ENCODE results near the gene THAP3. TPM values are rescaled to one million over a fixed set of nuclear protein-coding genes. Genes with fewer than 3 reads are reported as not detected.

Gene THAP3
- total and polyA plus RNA-seq, 2 experiments from 2014 or later, result 15.1 to 23.8 TPM

DNA sequence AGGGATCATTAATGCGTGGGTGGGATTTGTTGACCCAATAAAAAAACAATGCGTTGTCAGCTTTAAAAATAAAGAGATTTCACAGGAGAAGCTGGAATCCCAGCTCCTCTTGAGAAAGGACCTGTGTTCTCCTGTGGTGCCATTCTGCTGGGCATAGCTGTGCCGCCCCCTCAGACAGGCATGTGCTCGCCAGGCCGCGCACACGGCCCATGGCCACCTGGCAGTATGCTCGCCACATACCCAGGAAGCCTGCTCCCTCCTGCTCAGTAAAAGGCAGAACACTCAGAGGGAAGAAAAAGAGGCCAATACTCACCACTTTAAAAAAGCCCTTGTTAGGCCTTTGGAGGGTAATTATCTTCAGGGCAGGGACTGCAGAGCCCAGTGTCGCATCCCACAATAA is 13.1 kb downstream of the THAP3 start (continued):
- TF ChIP-seq NANOG (IDR thresholded peaks at IDR 0.05; ENCODE audit: borderline replicate concordance) (no peak), POLR2AphosphoS5 (IDR thresholded peaks at IDR 0.05; ENCODE audit: low read depth) (no peak), ZNF331 (CRISPR knock-in tag; IDR thresholded peaks at IDR 0.05; ENCODE audit: low read depth) (no peak)
- TF ChIP-seq, protein P1, sequence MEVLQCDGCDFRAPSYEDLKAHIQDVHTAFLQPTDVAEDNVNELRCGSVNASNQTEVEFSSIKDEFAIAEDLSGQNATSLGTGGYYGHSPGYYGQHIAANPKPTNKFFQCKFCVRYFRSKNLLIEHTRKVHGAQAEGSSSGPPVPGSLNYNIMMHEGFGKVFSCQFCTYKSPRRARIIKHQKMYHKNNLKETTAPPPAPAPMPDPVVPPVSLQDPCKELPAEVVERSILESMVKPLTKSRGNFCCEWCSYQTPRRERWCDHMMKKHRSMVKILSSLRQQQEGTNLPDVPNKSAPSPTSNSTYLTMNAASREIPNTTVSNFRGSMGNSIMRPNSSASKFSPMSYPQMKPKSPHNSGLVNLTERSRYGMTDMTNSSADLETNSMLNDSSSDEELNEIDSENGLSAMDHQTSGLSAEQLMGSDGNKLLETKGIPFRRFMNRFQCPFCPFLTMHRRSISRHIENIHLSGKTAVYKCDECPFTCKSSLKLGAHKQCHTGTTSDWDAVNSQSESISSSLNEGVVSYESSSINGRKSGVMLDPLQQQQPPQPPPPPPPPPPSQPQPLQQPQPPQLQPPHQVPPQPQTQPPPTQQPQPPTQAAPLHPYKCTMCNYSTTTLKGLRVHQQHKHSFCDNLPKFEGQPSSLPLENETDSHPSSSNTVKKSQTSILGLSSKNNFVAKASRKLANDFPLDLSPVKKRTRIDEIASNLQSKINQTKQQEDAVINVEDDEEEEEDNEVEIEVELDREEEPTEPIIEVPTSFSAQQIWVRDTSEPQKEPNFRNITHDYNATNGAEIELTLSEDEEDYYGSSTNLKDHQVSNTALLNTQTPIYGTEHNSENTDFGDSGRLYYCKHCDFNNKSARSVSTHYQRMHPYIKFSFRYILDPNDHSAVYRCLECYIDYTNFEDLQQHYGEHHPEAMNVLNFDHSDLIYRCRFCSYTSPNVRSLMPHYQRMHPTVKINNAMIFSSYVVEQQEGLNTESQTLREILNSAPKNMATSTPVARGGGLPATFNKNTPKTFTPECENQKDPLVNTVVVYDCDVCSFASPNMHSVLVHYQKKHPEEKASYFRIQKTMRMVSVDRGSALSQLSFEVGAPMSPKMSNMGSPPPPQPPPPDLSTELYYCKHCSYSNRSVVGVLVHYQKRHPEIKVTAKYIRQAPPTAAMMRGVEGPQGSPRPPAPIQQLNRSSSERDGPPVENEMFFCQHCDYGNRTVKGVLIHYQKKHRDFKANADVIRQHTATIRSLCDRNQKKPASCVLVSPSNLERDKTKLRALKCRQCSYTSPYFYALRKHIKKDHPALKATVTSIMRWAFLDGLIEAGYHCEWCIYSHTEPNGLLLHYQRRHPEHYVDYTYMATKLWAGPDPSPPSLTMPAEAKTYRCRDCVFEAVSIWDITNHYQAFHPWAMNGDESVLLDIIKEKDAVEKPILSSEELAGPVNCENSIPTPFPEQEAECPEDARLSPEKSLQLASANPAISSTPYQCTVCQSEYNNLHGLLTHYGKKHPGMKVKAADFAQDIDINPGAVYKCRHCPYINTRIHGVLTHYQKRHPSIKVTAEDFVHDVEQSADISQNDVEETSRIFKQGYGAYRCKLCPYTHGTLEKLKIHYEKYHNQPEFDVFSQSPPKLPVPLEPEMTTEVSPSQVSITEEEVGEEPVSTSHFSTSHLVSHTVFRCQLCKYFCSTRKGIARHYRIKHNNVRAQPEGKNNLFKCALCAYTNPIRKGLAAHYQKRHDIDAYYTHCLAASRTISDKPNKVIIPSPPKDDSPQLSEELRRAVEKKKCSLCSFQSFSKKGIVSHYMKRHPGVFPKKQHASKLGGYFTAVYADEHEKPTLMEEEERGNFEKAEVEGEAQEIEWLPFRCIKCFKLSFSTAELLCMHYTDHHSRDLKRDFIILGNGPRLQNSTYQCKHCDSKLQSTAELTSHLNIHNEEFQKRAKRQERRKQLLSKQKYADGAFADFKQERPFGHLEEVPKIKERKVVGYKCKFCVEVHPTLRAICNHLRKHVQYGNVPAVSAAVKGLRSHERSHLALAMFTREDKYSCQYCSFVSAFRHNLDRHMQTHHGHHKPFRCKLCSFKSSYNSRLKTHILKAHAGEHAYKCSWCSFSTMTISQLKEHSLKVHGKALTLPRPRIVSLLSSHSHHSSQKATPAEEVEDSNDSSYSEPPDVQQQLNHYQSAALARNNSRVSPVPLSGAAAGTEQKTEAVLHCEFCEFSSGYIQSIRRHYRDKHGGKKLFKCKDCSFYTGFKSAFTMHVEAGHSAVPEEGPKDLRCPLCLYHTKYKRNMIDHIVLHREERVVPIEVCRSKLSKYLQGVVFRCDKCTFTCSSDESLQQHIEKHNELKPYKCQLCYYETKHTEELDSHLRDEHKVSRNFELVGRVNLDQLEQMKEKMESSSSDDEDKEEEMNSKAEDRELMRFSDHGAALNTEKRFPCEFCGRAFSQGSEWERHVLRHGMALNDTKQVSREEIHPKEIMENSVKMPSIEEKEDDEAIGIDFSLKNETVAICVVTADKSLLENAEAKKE (CRISPR knock-in tag; IDR thresholded peaks at IDR 0.05), result no peak

DNA sequence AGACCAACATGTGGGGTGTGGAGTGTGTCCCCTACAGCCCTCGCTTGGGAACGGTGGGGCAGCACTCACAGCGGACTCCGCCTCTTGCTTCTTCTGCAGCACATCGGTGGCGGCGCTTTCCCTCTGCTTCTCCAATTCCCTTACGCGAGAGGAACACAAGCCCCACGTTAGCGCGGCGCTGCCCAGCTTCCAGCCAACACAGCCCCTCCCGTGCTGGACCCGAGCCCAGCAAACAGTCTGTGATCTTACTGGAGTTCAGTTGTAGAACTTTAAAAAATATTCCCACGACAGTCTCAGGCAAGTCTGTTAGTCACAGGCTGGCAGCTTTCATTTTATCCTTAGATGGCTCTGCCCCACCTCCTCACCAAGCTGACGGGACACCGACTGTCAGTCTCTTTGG is 13.6 kb downstream of the THAP3 start:
- no peak overlapping the region for H3K4me3 ChIP-seq
- TF ChIP-seq, protein P1 (CRISPR knock-in tag; IDR thresholded peaks at IDR 0.05), result no peak
- TF ChIP-seq, protein P2, sequence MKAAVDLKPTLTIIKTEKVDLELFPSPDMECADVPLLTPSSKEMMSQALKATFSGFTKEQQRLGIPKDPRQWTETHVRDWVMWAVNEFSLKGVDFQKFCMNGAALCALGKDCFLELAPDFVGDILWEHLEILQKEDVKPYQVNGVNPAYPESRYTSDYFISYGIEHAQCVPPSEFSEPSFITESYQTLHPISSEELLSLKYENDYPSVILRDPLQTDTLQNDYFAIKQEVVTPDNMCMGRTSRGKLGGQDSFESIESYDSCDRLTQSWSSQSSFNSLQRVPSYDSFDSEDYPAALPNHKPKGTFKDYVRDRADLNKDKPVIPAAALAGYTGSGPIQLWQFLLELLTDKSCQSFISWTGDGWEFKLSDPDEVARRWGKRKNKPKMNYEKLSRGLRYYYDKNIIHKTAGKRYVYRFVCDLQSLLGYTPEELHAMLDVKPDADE (IDR thresholded peaks at IDR 0.05), result no peak
- TF ChIP-seq EZH2phosphoT487 (IDR thresholded peaks at IDR 0.05; ENCODE audit: unreplicated experiment) (no peak), ZNF114 (CRISPR knock-in tag; IDR thresholded peaks at IDR 0.05) (no peak)
- H3F3A ChIP-seq (replicated peaks; ENCODE audit: low read depth), result peaks cover 6% of the 10 kb centered on the region; the same call in 1 of the 2 replicates
- ATAC-seq, result no peak
- peaks cover 89% of the 10 kb centered on the region for H3K36me3 Mint-ChIP-seq (ENCODE audit: low read depth)
- no peak for DNase-seq (ENCODE audit: low spot score)
- no peaks in the 10 kb centered on the region for H3K4me1 ChIP-seq (ENCODE audit: insufficient read depth)
- H4K20me1 ChIP-seq (replicated peaks; ENCODE audit: insufficient read depth), result 0 out of 2 replicates have a peak, but pooled peaks cover 7% of the 10 kb centered on the region
- H3K36me3 ChIP-seq (ENCODE audit: insufficient read depth), result peaks cover 38% of the 10 kb centered on the region
- H3K79me2 ChIP-seq (replicated peaks; ENCODE audit: insufficient read depth), result no peaks in the 10 kb centered on the region
- no peak overlapping the region for H3K4me3 Mint-ChIP-seq
- H2AFZ ChIP-seq, result no peak overlapping the region
- H3K27ac Mint-ChIP-seq, result no peak overlapping the region
- no peaks in the 10 kb centered on the region for H3K9me3 Mint-ChIP-seq
- H3K4me2 ChIP-seq, result no peak overlapping the region
- peaks cover 7% of the 10 kb centered on the region for H3K27me3 Mint-ChIP-seq (ENCODE audit: insufficient read depth, low read depth, poor library complexity)
- H3K4me1 Mint-ChIP-seq, result no peaks in the 10 kb centered on the region
- H3K9me2 ChIP-seq (ENCODE audit: insufficient read depth), result no peaks in the 10 kb centered on the region
- H3K27ac ChIP-seq (ENCODE audit: low read depth), result no peak overlapping the region
- no peaks in the 10 kb centered on the region for H3K27me3 ChIP-seq (ENCODE audit: insufficient read depth)

Data from GM23338 (cell line).